NOMO-1 (cell line): ENCODE results near the gene EPS8.

Source experiments
- DNase-seq, 2 experiments: peaks; one replicate each; lab custom pipeline; 2025; ENCODE audit not compliant: unreplicated experiment in 2 of 2; lab: John Stamatoyannopoulos, UW

The EPS8 gene

DNA sequence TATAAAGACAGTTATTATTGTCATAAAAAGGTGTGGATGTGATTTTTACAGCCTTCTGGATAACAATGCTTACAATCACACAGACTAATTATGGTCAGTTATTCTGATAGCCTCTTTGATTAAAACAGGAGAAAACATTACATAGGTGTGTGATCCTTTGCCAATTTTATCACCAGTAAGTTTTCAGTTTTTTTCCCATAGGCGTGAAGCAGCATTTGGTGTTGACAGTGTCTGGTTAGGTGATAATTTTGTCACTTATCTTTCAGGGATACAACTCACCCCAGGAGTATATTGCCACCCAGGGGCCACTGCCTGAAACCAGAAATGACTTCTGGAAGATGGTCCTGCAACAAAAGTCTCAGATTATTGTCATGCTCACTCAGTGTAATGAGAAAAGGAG is 208.8 kb downstream of the EPS8 start:
- DNase-seq = no peak

DNA sequence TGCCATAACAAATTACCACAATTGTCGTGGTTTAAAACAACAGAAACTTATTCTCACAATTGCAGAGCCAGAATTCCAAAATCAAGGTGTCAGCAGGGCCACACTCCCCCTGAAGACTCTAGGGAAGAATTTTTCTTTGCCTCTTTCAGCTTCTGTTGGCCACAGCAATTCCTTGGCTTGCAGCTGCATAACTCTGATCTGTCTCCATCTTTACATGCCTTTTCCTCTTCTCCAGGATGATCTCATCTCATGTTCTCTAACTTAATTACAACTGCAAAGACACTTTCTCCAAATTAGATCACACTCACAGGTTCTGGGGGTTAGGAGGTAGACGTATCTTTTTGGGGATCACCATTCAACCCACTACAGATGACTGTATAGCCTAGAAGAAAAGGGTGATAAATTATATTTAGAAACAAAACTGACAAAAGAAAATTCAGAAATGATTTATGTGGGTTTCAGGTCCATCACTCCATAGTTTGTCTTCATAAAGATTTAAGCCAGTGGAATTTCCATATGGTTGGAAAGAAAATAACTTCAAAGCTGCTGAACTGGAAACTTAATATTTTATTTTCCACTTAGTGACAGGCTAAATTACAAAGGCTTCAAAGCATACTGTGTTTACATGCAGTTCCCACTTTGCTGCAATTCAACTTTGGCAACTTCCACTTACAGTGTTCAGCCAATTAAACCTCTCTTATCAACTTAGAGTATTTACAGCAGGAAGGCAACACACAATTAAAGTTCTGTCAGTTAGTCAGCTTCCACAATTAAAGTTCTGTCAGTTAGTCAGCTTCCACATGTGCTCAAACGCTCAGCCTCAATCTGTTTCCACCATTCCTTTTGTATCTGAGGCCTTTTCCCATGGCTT is 213.3 kb downstream of the EPS8 start:
- DNase-seq = peak; percentile 35 to 78

DNA sequence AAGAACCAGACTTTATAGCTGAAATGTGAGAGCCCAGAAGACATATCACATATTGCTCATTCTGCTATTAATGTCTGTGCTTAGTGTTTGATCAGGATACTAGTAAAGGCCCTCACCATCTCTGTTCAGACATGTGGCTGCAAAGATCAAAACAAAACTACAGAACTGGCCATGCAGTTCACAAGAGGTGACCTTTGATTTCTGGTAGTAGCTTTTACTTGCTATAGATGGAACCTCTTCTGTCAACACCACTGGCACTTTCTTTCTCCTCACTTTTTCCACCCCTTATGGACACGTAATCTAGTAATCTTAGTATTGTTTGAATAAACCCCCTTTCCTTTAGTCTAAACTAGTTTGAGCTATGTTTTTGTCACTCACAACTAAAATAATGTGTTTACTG is 214.8 kb downstream of the EPS8 start:
- DNase-seq = no peak
